IMR-90 (cell line): ENCODE data around the gene ITGB2.

ENCODE experiments used
- CTCF ChIP-seq: conservative IDR thresholded peaks from 2 replicates; pipeline ENCODE4 v1.5.1; 2012; ENCODE audit warnings: mild to moderate bottlenecking, low read depth, low read length, improper control_type of control experiment
- MAZ ChIP-seq: IDR thresholded peaks from 2 replicates; pipeline ENCODE4 v1.6.1; 2012; ENCODE audit warnings: low read depth, mild to moderate bottlenecking, low read length, improper control_type of control experiment, moderate library complexity, borderline replicate concordance
- NFE2L2 ChIP-seq: fragments of 150-350 bp; IDR thresholded peaks from 2 replicates; pipeline ENCODE4 v1.6.1; 2016; ENCODE audit warnings: low read depth, mild to moderate bottlenecking, low read length
- POLR2A ChIP-seq: IDR thresholded peaks from 2 replicates; pipeline ENCODE4 v1.6.1; 2012; ENCODE audit warnings: mild to moderate bottlenecking, low read depth, low read length
- RAD21 ChIP-seq: IDR thresholded peaks from 2 replicates; pipeline ENCODE4 v1.6.1; 2012; ENCODE audit warnings: low read length, improper control_type of control experiment

- no peak for TF ChIP-seq POLR2A
- no peak for TF ChIP-seq CTCF
- TF ChIP-seq MAZ: no peak
- no peak for TF ChIP-seq NFE2L2
- TF ChIP-seq RAD21: no peak
These were observed 16.4 kb downstream of the ITGB2 start for GRCh38 chr21:44904141-44904923.
